Measurements from ENCODE around the gene CTXND1.
A peak's percentile ranks its signal among the peaks of the same experiment; 100 is the strongest.
"Not testable (repeated sequence)": the region's sequence is repeated elsewhere in the genome, so short reads cannot be mapped to it uniquely, and the experiment has no call there.

CTXND1 gene

GRCh38 chr15:80252121-80252518, at the start of gene CTXND1:
CTXND1 (minus strand) TSS chr15:80252213; CDS start chr15:80201949, 50,264 bp downstream.
- no peak for DNase-seq

GRCh38 chr15:80301472-80301871, 49.5 kb upstream of the CTXND1 start:
- no peak for DNase-seq

- not testable (repeated sequence) for DNase-seq
Observed at GRCh38 chr15:80295777-80296176, 43.8 kb upstream of the CTXND1 start.

GRCh38 chr15:80292079-80292478, 40.1 kb upstream of the CTXND1 start:
- DNase-seq: no peak

- DNase-seq: not testable (repeated sequence)
Observed at GRCh38 chr15:80290891-80291290, 38.9 kb upstream of the CTXND1 start.

GRCh38 chr15:80289528-80290495, 37.8 kb upstream of the CTXND1 start:
- no peak for DNase-seq

GRCh38 chr15:80288131-80288530, 36.1 kb upstream of the CTXND1 start:
- DNase-seq: no peak

- no peak for DNase-seq
Observed at GRCh38 chr15:80286055-80286454, 34.0 kb upstream of the CTXND1 start.

- no peak for DNase-seq
Observed at GRCh38 chr15:80285379-80285778, 33.4 kb upstream of the CTXND1 start.

- DNase-seq: no peak
Observed at GRCh38 chr15:80283531-80283930, 31.5 kb upstream of the CTXND1 start.

- DNase-seq: no peak
Observed at GRCh38 chr15:80277147-80277546, 25.1 kb upstream of the CTXND1 start.

- DNase-seq: peak; percentile 17
Observed at GRCh38 chr15:80275961-80276360, 23.9 kb upstream of the CTXND1 start.

- no peak for DNase-seq
Observed at GRCh38 chr15:80274996-80275395, 23.0 kb upstream of the CTXND1 start.

GRCh38 chr15:80274554-80274953, 22.5 kb upstream of the CTXND1 start:
- no peak for DNase-seq

GRCh38 chr15:80272987-80273386, 21.0 kb upstream of the CTXND1 start:
- DNase-seq: no peak

- DNase-seq: no peak
Observed at GRCh38 chr15:80270472-80270871, 18.5 kb upstream of the CTXND1 start.

- DNase-seq: no peak
Observed at GRCh38 chr15:80268101-80268500, 16.1 kb upstream of the CTXND1 start.

- DNase-seq: no peak
Observed at GRCh38 chr15:80267658-80268057, 15.6 kb upstream of the CTXND1 start.

GRCh38 chr15:80266745-80267144, 14.7 kb upstream of the CTXND1 start:
- DNase-seq: no peak

GRCh38 chr15:80266113-80266512, 14.1 kb upstream of the CTXND1 start:
- no peak for DNase-seq

- no peak for DNase-seq
Observed at GRCh38 chr15:80265021-80265420, 13.0 kb upstream of the CTXND1 start.

GRCh38 chr15:80264031-80264430, 12.0 kb upstream of the CTXND1 start:
- DNase-seq: no peak

GRCh38 chr15:80260551-80260950, 8.5 kb upstream of the CTXND1 start:
- no peak for DNase-seq

- DNase-seq: no peak
Observed at GRCh38 chr15:80259942-80260510, 8.0 kb upstream of the CTXND1 start.

Data from DMS153 (cell line).